ENCODE results near the gene RHPN2. TPM values are rescaled to one million over a fixed set of nuclear protein-coding genes. Genes with fewer than 3 reads are reported as not detected.

The RHPN2 gene
- total RNA-seq, 1 experiment from 2014 or later, result 29.2 TPM

DNA sequence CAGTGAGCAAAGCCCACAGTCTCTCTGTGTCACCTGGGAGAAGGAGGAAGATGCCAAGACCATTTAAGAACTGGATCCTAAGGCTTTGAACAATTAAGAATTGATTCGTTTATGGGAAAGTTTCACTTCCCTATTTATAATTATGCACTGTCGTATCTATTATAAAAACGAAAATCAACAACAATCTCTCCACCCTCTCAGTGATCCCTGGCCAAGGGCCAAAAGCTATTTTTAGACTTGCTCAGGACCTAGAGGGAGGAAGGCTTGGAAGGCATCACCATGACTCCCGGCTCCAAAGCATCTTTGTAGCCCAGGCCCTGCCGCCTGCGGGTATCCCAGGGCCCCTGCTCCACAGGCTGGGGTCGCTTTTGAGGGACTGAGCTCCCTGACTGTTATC, 1.3 kb downstream of the RHPN2 start:
- no peak for DNase-seq
- Histone ChIP-seq H3K79me2 (ENCODE audit: insufficient read depth, low read length) (peaks cover 13% of the 10 kb centered on the region), H2AK5ac (ENCODE audit: insufficient read length, low read length) (no peak overlapping the region), H3K23ac (ENCODE audit: insufficient read length, low read depth, low read length) (no peak overlapping the region), H3K9ac (ENCODE audit: extremely low read depth, insufficient read length, low read length) (peak overlapping the region; percentile 34), H2BK20ac (ENCODE audit: low read depth, low read length, poor library complexity, severe bottlenecking) (no peak overlapping the region), H3K9me3 (ENCODE audit: control insufficient read depth, low read depth, low read length) (no peaks in the 10 kb centered on the region), H3K4ac (ENCODE audit: low read depth, low read length) (no peak overlapping the region), H4K8ac (replicated peaks; ENCODE audit: insufficient read length, low read depth, low read length) (no peak overlapping the region), H2BK120ac (ENCODE audit: low read depth, low read length, poor library complexity, severe bottlenecking) (no peak overlapping the region), H3K56ac (ENCODE audit: insufficient read length, low read depth, low read length) (no peak overlapping the region), H3K4me2 (ENCODE audit: insufficient read depth, insufficient read length, low read length) (peak overlapping the region; percentile 75), H2AFZ (ENCODE audit: low read length) (no peak overlapping the region), H2BK5ac (ENCODE audit: insufficient read length, low read length) (no peak overlapping the region), H4K91ac (ENCODE audit: insufficient read length, low read depth, low read length) (no peak overlapping the region), H3K27ac (ENCODE audit: insufficient read length, low read depth, low read length) (no peak overlapping the region), H3T11ph (ENCODE audit: low read length) (no peak overlapping the region), H3K79me1 (ENCODE audit: insufficient read depth, low read depth, low read length, poor library complexity, severe bottlenecking) (peaks cover 4% of the 10 kb centered on the region), H3K4me1 (ENCODE audit: insufficient read depth, low read length) (no peaks in the 10 kb centered on the region; the same call in 1 of the 2 replicates), H4K20me1 (ENCODE audit: control insufficient read depth, insufficient read depth, insufficient read length) (no peaks in the 10 kb centered on the region), H2BK12ac (ENCODE audit: insufficient read length, low read depth, low read length) (no peak overlapping the region), H4K5ac (ENCODE audit: insufficient read length, low read depth, low read length) (no peak overlapping the region), H3K18ac (ENCODE audit: insufficient read length, low read depth, low read length) (no peak overlapping the region), H3K14ac (ENCODE audit: insufficient read depth, low read length) (peak overlapping the region; percentile 65; the same call in 1 of the 2 replicates), H2BK15ac (ENCODE audit: low read depth, low read length) (no peak overlapping the region), H3K27me3 (ENCODE audit: insufficient read depth, low read length) (no peaks in the 10 kb centered on the region), H3K23me2 (ENCODE audit: insufficient read length, low read depth, low read length, poor library complexity, severe bottlenecking) (peaks cover 18% of the 10 kb centered on the region)
- Mint-ChIP-seq H3K36me3 (ENCODE audit: insufficient read depth in 1 of 3, low read depth in 3 of 3) (0 out of 7 replicates have a peak, but pooled peaks cover 0 to 2% (median 0%) of the 10 kb centered on the region in 3 experiments), H3K27me3 (ENCODE audit: low read depth) (peaks cover 6% of the 10 kb centered on the region), H3K27ac (no peak overlapping the region), H3K4me1 (peaks cover 21 to 23% of the 10 kb centered on the region in 2 experiments), H3K9me3 (no peaks in the 10 kb centered on the region), H3K4me3 (peak overlapping the region; percentile 84 to 92)
- no CpG with 5 or more reads among the region's 7 CpGs for WGBS (ENCODE audit: extremely low coverage, insufficient read length, low lambda C conversion rate)
- TF ChIP-seq, protein P1, sequence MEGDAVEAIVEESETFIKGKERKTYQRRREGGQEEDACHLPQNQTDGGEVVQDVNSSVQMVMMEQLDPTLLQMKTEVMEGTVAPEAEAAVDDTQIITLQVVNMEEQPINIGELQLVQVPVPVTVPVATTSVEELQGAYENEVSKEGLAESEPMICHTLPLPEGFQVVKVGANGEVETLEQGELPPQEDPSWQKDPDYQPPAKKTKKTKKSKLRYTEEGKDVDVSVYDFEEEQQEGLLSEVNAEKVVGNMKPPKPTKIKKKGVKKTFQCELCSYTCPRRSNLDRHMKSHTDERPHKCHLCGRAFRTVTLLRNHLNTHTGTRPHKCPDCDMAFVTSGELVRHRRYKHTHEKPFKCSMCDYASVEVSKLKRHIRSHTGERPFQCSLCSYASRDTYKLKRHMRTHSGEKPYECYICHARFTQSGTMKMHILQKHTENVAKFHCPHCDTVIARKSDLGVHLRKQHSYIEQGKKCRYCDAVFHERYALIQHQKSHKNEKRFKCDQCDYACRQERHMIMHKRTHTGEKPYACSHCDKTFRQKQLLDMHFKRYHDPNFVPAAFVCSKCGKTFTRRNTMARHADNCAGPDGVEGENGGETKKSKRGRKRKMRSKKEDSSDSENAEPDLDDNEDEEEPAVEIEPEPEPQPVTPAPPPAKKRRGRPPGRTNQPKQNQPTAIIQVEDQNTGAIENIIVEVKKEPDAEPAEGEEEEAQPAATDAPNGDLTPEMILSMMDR (conservative IDR thresholded peaks at IDR 0.05), result no peak

Data from H9 (cell line).